OCI-LY1 (cell line): ENCODE data around the gene RASAL2.

ENCODE experiments used
- H2AFZ ChIP-seq: fragments of 200-600 bp; sonication (generic), shearing (Covaris generic); 2 replicates; pipeline ENCODE4 v1.6.0; 2014; ENCODE audit warnings: antibody characterized with exemption, mild to moderate bottlenecking, low read length
- H3F3A ChIP-seq: fragments of 200-600 bp; sonication (generic), shearing (Covaris generic); 2 replicates; pipeline ENCODE4 v1.6.0; 2014; ENCODE audit warnings: mild to moderate bottlenecking, antibody characterized with exemption, low read length, moderate library complexity; ENCODE audit not compliant: insufficient read depth
- H3K27ac ChIP-seq: fragments of 200-600 bp; sonication (generic); 2 replicates; pipeline ENCODE4 v1.5.1; 2014; ENCODE audit warnings: low read length, mixed run types, mild to moderate bottlenecking, low read depth; ENCODE audit not compliant: poor library complexity, severe bottlenecking
- H3K27me3 ChIP-seq: fragments of 200-600 bp; sonication (generic); 2 replicates; pipeline ENCODE4 v1.6.0; 2014; ENCODE audit warnings: antibody characterized with exemption, mild to moderate bottlenecking, low read length, moderate library complexity; ENCODE audit not compliant: insufficient read depth
- H3K36me3 ChIP-seq: fragments of 200-600 bp; sonication (generic); 2 replicates; pipeline ENCODE4 v1.6.1; 2014; ENCODE audit warnings: mild to moderate bottlenecking, antibody characterized with exemption, low read length, moderate library complexity, mixed read lengths; ENCODE audit not compliant: insufficient read depth
- H3K4me1 ChIP-seq: fragments of 200-600 bp; sonication (generic); 2 replicates; pipeline ENCODE4 v1.5.1; 2014; ENCODE audit warnings: mild to moderate bottlenecking, low read length, moderate library complexity; ENCODE audit not compliant: insufficient read depth, severe bottlenecking
- H3K4me2 ChIP-seq: fragments of 200-600 bp; sonication (generic), shearing (Covaris generic); 2 replicates; pipeline ENCODE4 v1.6.1; 2014; ENCODE audit warnings: low read length
- H3K4me3 ChIP-seq: fragments of 200-600 bp; sonication (generic); 2 replicates; pipeline ENCODE4 v1.5.1; 2014; ENCODE audit warnings: low read length, low read depth, mild to moderate bottlenecking, mixed read lengths; ENCODE audit not compliant: poor library complexity, severe bottlenecking
- H3K79me2 ChIP-seq: fragments of 200-600 bp; shearing (Covaris generic); 2 replicates; pipeline ENCODE4 v1.6.1; 2016; ENCODE audit warnings: mixed run types, low read length, mixed read lengths; ENCODE audit not compliant: insufficient read depth
- H3K9ac ChIP-seq: fragments of 200-600 bp; sonication (generic), shearing (Covaris generic); 2 replicates; pipeline ENCODE4 v1.6.1; 2014; ENCODE audit warnings: mild to moderate bottlenecking, low read length, mixed read lengths
- H3K9me2 ChIP-seq: fragments of 200-600 bp; sonication (generic), shearing (Covaris generic); 2 replicates; pipeline ENCODE4 v1.6.1; 2014; ENCODE audit warnings: low read depth, mild to moderate bottlenecking, low read length, mixed read lengths
- H3K9me3 ChIP-seq: fragments of 200-600 bp; shearing (Covaris generic); 2 replicates; pipeline ENCODE4 v1.6.1; 2014; ENCODE audit warnings: low read length, mixed read lengths
- H4K20me1 ChIP-seq: fragments of 200-600 bp; sonication (generic), shearing (Covaris generic); 2 replicates; pipeline ENCODE4 v1.6.0; 2016; ENCODE audit warnings: mild to moderate bottlenecking, low read length; ENCODE audit not compliant: insufficient read depth
- EZH2 ChIP-seq: fragments of 200-600 bp; sonication (generic), shearing (Covaris generic); IDR thresholded peaks from 2 replicates; pipeline ENCODE4 v1.8.0; 2017; ENCODE audit warnings: borderline replicate concordance, mixed run types, mild to moderate bottlenecking, antibody characterized with exemption, low read length, moderate library complexity, mixed read lengths
- TF ChIP-seq, protein P1 (sequence below): fragments of 200-600 bp; sonication (generic), shearing (Covaris generic); IDR thresholded peaks from 2 replicates; pipeline ENCODE4 v1.5.1; 2017; ENCODE audit warnings: mild to moderate bottlenecking, antibody characterized with exemption, low read length, moderate library complexity, mixed read lengths

RASAL2 gene

DNA sequence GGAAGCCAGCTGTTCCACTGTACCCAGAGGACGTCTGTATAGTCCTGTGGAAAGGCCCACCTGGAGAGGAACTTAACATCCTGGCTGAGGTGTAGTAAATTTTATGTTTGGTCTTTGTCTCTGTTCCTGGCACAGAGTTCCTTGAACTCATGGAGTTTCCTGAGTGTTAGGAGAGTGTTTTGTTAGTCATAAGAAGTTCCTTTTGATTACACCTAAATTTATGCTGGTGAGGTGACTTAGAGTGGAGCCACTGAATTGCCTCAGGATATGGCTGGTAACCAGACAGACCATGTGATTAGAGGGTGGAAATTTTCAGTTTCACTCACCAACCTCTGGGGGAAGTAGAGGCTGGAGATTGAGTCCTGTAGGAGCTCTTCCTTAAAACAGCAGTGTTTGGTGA is 57.9 kb downstream of the RASAL2 start:
- Histone ChIP-seq H3F3A (no peaks in the 10 kb centered on the region), H3K27ac (no peak overlapping the region), H2AFZ (no peak overlapping the region), H3K79me2 (no peaks in the 10 kb centered on the region), H3K27me3 (no peaks in the 10 kb centered on the region), H3K4me3 (no peak overlapping the region), H3K36me3 (no peaks in the 10 kb centered on the region), H3K9ac (no peak overlapping the region), H3K9me3 (no peaks in the 10 kb centered on the region), H4K20me1 (no peaks in the 10 kb centered on the region), H3K4me2 (no peak overlapping the region), H3K4me1 (no peaks in the 10 kb centered on the region), H3K9me2 (no peaks in the 10 kb centered on the region)
- TF ChIP-seq, protein P1, sequence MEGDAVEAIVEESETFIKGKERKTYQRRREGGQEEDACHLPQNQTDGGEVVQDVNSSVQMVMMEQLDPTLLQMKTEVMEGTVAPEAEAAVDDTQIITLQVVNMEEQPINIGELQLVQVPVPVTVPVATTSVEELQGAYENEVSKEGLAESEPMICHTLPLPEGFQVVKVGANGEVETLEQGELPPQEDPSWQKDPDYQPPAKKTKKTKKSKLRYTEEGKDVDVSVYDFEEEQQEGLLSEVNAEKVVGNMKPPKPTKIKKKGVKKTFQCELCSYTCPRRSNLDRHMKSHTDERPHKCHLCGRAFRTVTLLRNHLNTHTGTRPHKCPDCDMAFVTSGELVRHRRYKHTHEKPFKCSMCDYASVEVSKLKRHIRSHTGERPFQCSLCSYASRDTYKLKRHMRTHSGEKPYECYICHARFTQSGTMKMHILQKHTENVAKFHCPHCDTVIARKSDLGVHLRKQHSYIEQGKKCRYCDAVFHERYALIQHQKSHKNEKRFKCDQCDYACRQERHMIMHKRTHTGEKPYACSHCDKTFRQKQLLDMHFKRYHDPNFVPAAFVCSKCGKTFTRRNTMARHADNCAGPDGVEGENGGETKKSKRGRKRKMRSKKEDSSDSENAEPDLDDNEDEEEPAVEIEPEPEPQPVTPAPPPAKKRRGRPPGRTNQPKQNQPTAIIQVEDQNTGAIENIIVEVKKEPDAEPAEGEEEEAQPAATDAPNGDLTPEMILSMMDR, result no peak
- no peak for TF ChIP-seq EZH2

DNA sequence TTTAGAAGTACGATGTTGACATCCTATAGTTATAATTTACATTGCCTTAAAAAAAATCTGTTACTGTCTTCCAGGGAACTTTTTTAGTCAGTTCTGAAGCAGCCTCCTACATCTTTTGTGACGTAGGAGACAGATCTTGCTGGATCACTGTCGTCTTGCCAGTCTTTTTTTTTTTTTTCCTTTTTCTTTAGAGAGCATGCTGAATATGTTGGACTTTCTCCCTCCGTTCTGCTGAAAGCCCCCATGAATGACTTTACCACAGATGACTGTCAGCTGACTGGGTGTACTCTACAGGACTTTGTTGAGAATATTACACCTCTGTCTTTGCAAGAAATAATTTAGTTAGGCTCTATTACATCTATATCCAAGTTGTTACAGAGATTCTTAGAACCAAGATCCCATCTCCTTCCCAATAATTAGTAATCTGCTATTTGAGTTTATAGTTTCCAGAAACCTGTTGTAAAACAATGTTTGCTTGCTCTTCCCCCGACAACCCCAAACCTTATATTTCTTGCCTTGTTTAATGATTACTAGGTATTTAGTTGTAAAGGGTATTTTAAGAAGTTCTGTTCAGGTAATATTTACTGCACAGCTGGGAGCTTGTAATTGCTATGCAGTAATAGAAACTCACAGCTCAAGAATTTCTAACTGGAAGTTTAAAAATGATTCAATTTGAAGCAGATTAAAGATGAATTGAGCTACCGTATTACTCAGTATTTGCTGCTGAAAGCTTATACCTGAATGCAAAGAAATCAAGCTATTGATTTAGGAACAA is 61.8 kb downstream of the RASAL2 start:
- Histone ChIP-seq H3K9ac (no peak overlapping the region), H3K9me3 (no peaks in the 10 kb centered on the region), H3F3A (no peaks in the 10 kb centered on the region), H3K4me2 (no peak overlapping the region), H3K4me3 (no peak overlapping the region), H3K4me1 (no peaks in the 10 kb centered on the region), H3K27me3 (no peaks in the 10 kb centered on the region), H3K36me3 (no peaks in the 10 kb centered on the region), H3K79me2 (no peaks in the 10 kb centered on the region), H4K20me1 (no peaks in the 10 kb centered on the region), H3K27ac (no peak overlapping the region), H3K9me2 (no peaks in the 10 kb centered on the region), H2AFZ (no peak overlapping the region)
- TF ChIP-seq, protein P1, result no peak
- no peak for TF ChIP-seq EZH2

GRCh38 chr1:178160736-178161475 is 67.0 kb downstream of the RASAL2 start:
- Histone ChIP-seq H3K9me3 (no peaks in the 10 kb centered on the region), H3K9me2 (no peaks in the 10 kb centered on the region), H4K20me1 (no peaks in the 10 kb centered on the region), H3K4me3 (no peak overlapping the region), H3K27ac (no peak overlapping the region), H2AFZ (no peak overlapping the region), H3K4me2 (no peak overlapping the region), H3K9ac (no peak overlapping the region), H3K4me1 (no peaks in the 10 kb centered on the region), H3K36me3 (no peaks in the 10 kb centered on the region), H3K27me3 (no peaks in the 10 kb centered on the region), H3F3A (no peaks in the 10 kb centered on the region), H3K79me2 (no peaks in the 10 kb centered on the region)
- TF ChIP-seq EZH2, result no peak
- TF ChIP-seq, protein P1, result no peak
